SH-SY5Y (cell line): Measurements from ENCODE around the gene SP100.

Source experiments
- GATA2 ChIP-seq: IDR thresholded peaks from 2 replicates; pipeline ENCODE4 v1.6.1; 2011; ENCODE audit warnings: mild to moderate bottlenecking, low read depth, low read length
- GATA3 ChIP-seq: IDR thresholded peaks from 2 replicates; pipeline ENCODE4 v1.6.1; 2011; ENCODE audit warnings: low read depth, mild to moderate bottlenecking, low read length, moderate library complexity

Gene SP100

GRCh38 chr2:230416061-230416721, at the start of gene SP100:
Gene SP100, plus strand, starts transcription at chr2:230416201. Its CDS starts 96 bp downstream, at chr2:230416297.
- TF ChIP-seq GATA3 (no peak), GATA2 (no peak)

- TF ChIP-seq GATA2: no peak
- no peak for TF ChIP-seq GATA3
Measured at GRCh38 chr2:230382108-230382507, 33.9 kb upstream of the SP100 start.

- TF ChIP-seq GATA3: no peak
- TF ChIP-seq GATA2: no peak
Measured at GRCh38 chr2:230383453-230383852, 32.5 kb upstream of the SP100 start.

- TF ChIP-seq GATA2: no peak
- TF ChIP-seq GATA3: no peak
Measured at GRCh38 chr2:230384986-230385385, 31.0 kb upstream of the SP100 start.

GRCh38 chr2:230394301-230394700, 21.7 kb upstream of the SP100 start:
- TF ChIP-seq GATA2 (no peak), GATA3 (no peak)

GRCh38 chr2:230400041-230400440, 16.0 kb upstream of the SP100 start:
- TF ChIP-seq GATA3 (no peak), GATA2 (no peak)

- TF ChIP-seq GATA2 (no peak), GATA3 (no peak)
Measured at GRCh38 chr2:230400454-230400853, 15.5 kb upstream of the SP100 start.

GRCh38 chr2:230403746-230404145, 12.3 kb upstream of the SP100 start:
- no peak for TF ChIP-seq GATA2
- no peak for TF ChIP-seq GATA3

GRCh38 chr2:230405824-230406223, 10.2 kb upstream of the SP100 start:
- no peak for TF ChIP-seq GATA3
- no peak for TF ChIP-seq GATA2

GRCh38 chr2:230408244-230408842, 7.7 kb upstream of the SP100 start:
- TF ChIP-seq GATA3 (no peak), GATA2 (no peak)

- TF ChIP-seq GATA2 (no peak), GATA3 (no peak)
Measured at GRCh38 chr2:230410263-230410662, 5.7 kb upstream of the SP100 start.

- TF ChIP-seq GATA3 (no peak), GATA2 (no peak)
Measured at GRCh38 chr2:230410861-230411569, 5.0 kb upstream of the SP100 start.

- no peak for TF ChIP-seq GATA3
- TF ChIP-seq GATA2: no peak
Measured at GRCh38 chr2:230411570-230412370, 4.2 kb upstream of the SP100 start.

- TF ChIP-seq GATA3 (no peak), GATA2 (no peak)
Measured at GRCh38 chr2:230412371-230412711, 3.7 kb upstream of the SP100 start.
